ENCODE measurements around the gene LHX6.

LHX6 gene

GRCh38 chr9:122236681-122237080, 7.9 kb upstream of the LHX6 start:
- in situ Hi-C loops (cut with MboI; ENCODE audit: low sequenced_read_pairs) = no loop called here

GRCh38 chr9:122234022-122234748, 5.4 kb upstream of the LHX6 start:
- in situ Hi-C loops (cut with MboI; ENCODE audit: low sequenced_read_pairs) = no loop called here

GRCh38 chr9:122232796-122233306, 4.1 kb upstream of the LHX6 start:
- in situ Hi-C loops (cut with MboI; ENCODE audit: low sequenced_read_pairs) = no loop called here

- in situ Hi-C loops (cut with MboI; ENCODE audit: low sequenced_read_pairs) = no loop called here
Observed at GRCh38 chr9:122229485-122229837, 704 bp upstream of the LHX6 start.

DNA sequence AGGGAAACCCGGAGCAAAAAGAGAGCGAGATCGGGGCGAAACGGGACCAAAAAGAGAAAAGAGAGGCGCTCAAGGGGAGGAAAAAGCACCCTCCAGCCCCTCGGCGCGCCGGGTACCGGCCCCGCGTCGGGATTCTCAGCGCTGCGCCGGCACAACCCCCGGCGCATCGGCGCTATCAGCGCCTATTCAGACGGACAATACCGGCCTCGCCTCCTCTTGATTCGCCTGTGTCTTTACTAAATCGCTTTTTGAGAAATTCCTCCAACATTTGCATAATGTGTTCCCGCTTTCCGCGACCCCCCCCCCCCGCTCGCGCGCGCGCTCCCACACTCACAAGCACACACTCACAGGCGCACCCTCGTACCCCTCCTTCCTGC, 578 bp downstream of the LHX6 start:
- in situ Hi-C loops (cut with MboI; ENCODE audit: low sequenced_read_pairs) = no loop called here

DNA sequence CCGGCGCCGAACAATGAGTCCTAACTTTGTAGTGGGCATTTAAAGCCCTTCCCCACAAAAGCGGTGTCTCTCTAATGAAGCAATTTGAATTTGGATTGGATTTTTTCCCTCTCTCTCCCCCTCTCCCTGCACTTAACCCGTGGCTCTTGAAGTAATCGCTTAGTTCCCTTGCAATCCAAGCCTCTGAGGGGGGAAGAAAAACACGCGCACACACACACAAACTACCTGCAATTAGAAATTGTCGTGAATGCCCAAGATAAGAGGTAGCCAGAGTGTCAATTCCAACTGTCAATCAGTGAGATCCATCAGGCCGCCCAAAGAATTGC, 1.2 kb downstream of the LHX6 start:
- in situ Hi-C loops (cut with MboI; ENCODE audit: low sequenced_read_pairs) = no loop called here

GRCh38 chr9:122226758-122227574, 1.8 kb downstream of the LHX6 start:
- in situ Hi-C loops (cut with MboI; ENCODE audit: low sequenced_read_pairs) = no loop called here

DNA sequence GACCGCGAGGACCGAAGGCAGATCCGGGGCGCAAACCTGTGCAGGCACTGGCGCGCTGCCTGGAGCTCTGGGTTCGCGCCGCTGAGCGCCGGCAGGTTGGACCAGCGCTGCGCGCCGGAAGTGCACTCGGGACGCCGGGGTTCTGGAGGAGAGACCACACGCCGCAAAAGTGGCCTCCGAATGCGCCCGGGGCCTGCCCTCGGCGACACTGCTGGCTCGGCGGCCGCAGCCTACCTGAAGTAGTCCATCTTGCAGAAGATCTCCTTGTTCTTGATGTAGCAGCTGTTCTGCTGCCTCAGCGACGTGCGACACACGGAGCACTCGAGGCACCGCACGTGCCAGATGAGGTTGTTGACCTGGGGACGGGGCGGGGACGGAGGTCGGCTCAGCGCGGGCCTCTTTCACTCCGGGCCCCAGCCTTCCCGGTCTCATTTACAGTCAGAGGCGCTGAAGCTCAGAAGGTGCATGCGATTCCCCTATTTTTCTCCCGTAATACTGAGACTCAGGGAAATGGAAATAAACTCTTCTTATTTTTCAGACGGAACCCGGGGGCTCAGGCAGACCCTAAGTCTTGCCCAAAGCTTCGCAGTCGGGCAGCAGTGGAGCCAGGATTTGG, 2.5 kb downstream of the LHX6 start:
- in situ Hi-C loops (cut with MboI; ENCODE audit: low sequenced_read_pairs) = no loop called here

GRCh38 chr9:122225312-122226141, 3.2 kb downstream of the LHX6 start:
- in situ Hi-C loops (cut with MboI; ENCODE audit: low sequenced_read_pairs) = no loop called here

- in situ Hi-C loops (cut with MboI; ENCODE audit: low sequenced_read_pairs) = no loop called here
Observed at GRCh38 chr9:122223435-122223834, 5.3 kb downstream of the LHX6 start.

- in situ Hi-C loops (cut with MboI; ENCODE audit: low sequenced_read_pairs) = no loop called here
Observed at GRCh38 chr9:122222791-122223190, 6.0 kb downstream of the LHX6 start.

DNA sequence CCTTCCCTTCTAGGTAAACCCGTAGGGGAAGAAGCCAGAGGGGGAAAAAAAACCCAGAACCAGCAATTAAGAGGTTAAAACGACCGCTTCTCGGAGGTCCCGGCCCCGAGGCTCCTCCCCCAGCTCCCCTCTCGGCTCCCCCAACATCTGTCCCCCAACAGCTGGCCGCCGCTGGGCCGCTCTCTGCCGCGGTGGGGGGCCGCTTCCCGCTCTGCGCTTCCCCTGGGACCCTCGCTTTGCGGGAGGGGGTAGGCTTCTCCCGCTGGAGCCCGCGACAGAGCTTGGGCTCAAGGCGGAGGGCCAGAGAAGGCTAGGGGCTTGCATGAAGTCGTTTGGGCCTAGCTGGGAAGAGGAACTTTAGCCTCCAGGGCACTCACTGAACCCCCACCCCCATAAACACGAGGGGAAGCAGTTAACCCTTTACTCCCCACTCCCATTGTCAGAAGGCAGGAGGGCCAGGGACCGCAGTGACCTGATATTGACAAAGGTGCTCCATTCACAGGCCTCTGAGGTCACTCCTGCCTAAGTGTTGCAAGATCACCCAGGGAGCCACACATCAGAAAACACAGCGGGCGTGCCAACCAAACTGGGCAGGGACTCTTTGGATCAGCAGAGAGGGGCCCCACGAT, 7.5 kb downstream of the LHX6 start:
- in situ Hi-C loops (cut with MboI; ENCODE audit: low sequenced_read_pairs) = no loop called here

GRCh38 chr9:122220673-122221182, 8.0 kb downstream of the LHX6 start:
- in situ Hi-C loops (cut with MboI; ENCODE audit: low sequenced_read_pairs) = no loop called here

- in situ Hi-C loops (cut with MboI; ENCODE audit: low sequenced_read_pairs) = no loop called here
Observed at GRCh38 chr9:122219856-122220672, 8.7 kb downstream of the LHX6 start.

GRCh38 chr9:122218935-122219855, 9.6 kb downstream of the LHX6 start:
- in situ Hi-C loops (cut with MboI; ENCODE audit: low sequenced_read_pairs) = no loop called here

- in situ Hi-C loops (cut with MboI; ENCODE audit: low sequenced_read_pairs) = no loop called here
Observed at GRCh38 chr9:122218071-122218934, 10.5 kb downstream of the LHX6 start.

DNA sequence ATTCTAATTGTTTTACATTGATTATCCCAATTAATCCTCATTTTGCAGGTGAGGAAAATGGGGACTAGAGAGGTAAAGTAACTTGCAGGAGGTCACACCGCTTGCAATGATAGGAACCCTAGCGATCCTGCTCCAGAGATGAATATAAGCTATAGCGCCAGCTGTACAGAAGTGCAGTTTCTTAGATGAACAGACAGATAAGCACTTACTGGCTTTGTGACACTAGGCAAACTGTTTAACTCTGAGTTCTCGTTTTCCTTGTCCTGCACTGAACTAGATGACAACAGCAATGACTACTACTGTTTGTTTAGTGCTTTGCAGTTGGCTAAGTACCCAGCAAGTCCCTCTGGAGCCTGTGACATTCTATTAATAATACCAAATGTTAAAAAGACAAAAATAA, 11.1 kb downstream of the LHX6 start:
- in situ Hi-C loops (cut with MboI; ENCODE audit: low sequenced_read_pairs) = no loop called here
